ENCODE data around the gene CIART.
"Not testable (repeated sequence)": the region's sequence is repeated elsewhere in the genome, so short reads cannot be mapped to it uniquely, and the experiment has no call there.

CIART gene

DNA sequence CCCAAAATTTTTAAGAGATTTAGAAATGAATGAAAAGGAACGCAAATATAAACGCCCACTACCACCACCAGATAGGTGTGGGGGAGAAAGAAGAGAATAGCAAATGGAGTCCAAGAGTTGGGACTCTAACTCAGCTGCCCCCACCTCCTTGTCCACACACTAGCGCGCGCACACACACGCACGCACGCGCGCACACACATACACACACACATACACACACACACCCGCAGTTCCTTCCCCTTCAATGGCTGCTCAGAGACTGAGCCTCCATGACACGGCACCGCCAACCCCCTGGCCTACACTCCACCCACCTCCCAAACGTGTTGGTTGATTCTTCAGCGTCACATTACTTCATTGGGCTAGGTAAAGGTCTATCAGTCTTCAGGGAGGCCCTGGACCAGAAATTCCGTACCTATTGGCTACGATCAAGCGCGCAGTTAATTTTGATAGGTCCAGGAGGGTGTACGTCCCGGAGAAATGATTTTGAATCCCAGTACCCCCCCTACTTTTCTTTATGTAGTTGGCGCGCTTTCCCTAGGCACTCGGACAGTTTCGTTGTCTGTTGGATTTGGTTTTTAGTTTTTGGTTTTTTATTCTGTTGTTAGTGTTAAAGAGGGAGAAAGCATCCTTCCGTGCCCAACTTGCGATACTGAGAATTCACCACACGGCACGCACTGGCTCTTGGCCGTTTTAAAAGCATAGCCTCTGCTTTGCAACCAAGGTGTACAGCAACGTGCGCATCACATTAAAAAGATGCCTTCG, 46.3 kb upstream of the CIART start, which contains the start of gene ANP32E:
Gene ANP32E (minus strand): TSS at position 261 of the 762 bp plus-strand sequence. CDS start 326 bp downstream, outside the sequence.
- DNase-seq (ENCODE audit: low spot score): peak; percentile 99
- peak within 1 kb of the TSS; percentile 96 for H3K27ac ChIP-seq
- ChIA-PET POLR2A (ENCODE audit: low non-redundant PET) (no interaction called here), CTCF (no interaction called here)
- TF ChIP-seq, protein P1, sequence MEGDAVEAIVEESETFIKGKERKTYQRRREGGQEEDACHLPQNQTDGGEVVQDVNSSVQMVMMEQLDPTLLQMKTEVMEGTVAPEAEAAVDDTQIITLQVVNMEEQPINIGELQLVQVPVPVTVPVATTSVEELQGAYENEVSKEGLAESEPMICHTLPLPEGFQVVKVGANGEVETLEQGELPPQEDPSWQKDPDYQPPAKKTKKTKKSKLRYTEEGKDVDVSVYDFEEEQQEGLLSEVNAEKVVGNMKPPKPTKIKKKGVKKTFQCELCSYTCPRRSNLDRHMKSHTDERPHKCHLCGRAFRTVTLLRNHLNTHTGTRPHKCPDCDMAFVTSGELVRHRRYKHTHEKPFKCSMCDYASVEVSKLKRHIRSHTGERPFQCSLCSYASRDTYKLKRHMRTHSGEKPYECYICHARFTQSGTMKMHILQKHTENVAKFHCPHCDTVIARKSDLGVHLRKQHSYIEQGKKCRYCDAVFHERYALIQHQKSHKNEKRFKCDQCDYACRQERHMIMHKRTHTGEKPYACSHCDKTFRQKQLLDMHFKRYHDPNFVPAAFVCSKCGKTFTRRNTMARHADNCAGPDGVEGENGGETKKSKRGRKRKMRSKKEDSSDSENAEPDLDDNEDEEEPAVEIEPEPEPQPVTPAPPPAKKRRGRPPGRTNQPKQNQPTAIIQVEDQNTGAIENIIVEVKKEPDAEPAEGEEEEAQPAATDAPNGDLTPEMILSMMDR (conservative IDR thresholded peaks at IDR 0.05; ENCODE audit: low read depth): peak; percentile 47

DNA sequence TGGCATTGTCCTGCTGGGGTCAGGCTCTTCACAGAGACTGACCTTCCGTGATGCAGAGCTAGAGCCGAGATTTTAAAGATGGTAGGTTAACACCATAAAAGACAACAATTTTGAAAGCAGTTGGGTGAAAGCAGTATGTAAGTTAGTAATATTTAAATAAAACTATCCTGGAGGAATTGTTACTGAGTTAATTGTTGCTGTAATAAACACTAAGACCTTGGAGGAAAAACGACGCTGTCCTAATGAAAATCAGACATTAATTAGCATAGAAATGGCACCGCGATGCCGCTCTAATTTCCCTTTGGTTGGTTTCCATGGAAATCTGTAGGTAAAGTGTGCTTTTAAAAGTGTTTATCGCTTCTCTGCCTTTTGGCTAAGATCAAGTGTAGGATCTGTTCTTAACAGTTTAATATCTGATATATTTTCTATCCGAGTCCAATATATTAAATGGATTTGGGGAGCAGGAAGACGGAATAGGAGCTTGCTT, 45.7 kb upstream of the CIART start:
- CTCF ChIA-PET: no interaction called here
- DNase-seq (ENCODE audit: low spot score): no peak
- TF ChIP-seq, protein P1 (conservative IDR thresholded peaks at IDR 0.05; ENCODE audit: low read depth): 0 out of 2 replicates have a peak, but pooled peaks have one; percentile 11
- peak overlapping the region; percentile 96 for H3K27ac ChIP-seq
- POLR2A ChIA-PET (ENCODE audit: low non-redundant PET): no interaction called here

DNA sequence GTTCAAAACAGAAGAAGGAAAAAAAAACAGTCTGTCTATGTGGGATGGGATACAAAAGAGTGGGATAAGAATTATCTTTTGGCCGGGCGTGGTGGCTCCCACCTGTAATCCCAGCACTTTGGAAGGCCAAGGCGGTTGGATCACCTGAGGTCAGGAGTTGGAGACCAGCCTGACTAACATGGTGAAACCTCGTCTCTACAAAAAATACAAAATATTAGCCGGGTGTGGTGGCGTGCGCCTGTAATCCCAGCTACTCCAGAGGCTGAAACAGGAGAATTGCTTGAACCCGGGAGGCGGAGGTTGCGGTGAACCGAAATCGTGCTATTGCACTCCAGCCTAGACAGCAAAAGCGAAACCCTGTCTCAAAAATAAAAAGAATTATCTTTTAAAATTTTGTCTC, 45.2 kb upstream of the CIART start:
- peak overlapping the region; percentile 96 for H3K27ac ChIP-seq
- DNase-seq (ENCODE audit: low spot score); CTCF ChIA-PET; POLR2A ChIA-PET (ENCODE audit: low non-redundant PET): not testable (repeated sequence)

DNA sequence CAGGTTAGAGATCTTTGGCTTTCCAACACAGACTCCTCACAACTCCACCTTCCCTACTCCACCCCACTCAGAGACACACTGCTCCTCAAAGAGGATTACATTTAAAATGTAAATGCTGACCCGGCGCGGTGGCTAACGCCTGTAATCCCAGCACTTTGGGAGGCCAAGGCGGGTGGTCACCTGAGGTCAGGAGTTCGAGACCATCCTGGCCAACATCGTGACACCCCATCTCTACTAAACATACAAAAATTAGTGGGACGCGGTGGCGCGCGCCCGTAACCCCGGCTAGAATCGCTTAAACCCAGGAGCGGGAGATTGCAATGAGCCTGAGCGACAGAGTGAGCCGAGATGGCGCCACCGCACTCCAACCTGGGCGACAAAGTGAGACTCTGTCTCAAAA, 44.6 kb upstream of the CIART start:
- CTCF ChIA-PET: no interaction called here
- POLR2A ChIA-PET (ENCODE audit: low non-redundant PET): no interaction called here
- TF ChIP-seq, protein P1 (conservative IDR thresholded peaks at IDR 0.05; ENCODE audit: low read depth): no peak
- DNase-seq (ENCODE audit: low spot score): no peak
- no peak overlapping the region for H3K27ac ChIP-seq

DNA sequence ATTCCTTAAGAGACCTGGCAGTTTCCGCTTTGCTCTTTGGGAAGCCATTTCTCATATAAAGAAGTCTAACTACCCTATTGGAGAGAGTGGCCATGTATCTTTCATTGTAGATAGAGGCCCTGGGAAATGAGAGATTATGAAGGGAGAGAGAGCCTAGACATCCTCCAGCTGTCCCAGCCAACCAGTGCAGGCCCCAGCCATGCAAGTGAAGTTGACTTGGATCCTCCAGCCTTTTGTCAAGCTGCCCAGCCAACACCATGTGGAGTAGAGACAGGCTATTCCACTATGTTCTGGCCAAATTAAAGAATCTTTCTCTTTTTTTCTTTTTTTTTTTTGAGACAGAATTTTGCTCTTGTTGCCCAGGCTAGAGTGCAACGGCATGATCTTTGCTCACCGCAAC, 39.4 kb upstream of the CIART start:
- ChIA-PET CTCF (no interaction called here), POLR2A (ENCODE audit: low non-redundant PET) (no interaction called here)
- DNase-seq (ENCODE audit: low spot score): no peak
- TF ChIP-seq, protein P1 (conservative IDR thresholded peaks at IDR 0.05; ENCODE audit: low read depth): no peak
- no peak overlapping the region for H3K27ac ChIP-seq

DNA sequence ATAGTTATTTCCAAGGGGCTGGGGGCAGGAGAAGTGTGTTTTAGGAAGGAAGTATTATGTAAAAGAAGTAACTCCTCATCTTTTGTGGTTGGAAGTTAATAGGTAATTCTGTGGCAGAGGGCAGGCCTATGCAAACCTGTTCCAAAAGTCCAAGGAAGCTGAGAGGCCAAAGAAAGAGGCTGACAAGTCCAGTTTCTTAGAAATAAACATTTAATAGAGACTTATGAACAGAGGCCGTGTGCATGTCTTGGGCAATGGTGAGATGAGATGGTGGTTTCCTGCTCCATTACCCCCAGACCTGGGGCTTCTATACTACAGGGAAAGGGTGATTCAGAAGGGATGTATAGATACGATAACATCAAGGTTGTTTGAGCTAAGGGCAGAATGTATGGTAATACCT, 32.4 kb upstream of the CIART start:
- TF ChIP-seq, protein P1 (conservative IDR thresholded peaks at IDR 0.05; ENCODE audit: low read depth): no peak
- no peak for DNase-seq (ENCODE audit: low spot score)
- no peak overlapping the region for H3K27ac ChIP-seq
- POLR2A ChIA-PET (ENCODE audit: low non-redundant PET): no interaction called here
- CTCF ChIA-PET: no interaction called here

DNA sequence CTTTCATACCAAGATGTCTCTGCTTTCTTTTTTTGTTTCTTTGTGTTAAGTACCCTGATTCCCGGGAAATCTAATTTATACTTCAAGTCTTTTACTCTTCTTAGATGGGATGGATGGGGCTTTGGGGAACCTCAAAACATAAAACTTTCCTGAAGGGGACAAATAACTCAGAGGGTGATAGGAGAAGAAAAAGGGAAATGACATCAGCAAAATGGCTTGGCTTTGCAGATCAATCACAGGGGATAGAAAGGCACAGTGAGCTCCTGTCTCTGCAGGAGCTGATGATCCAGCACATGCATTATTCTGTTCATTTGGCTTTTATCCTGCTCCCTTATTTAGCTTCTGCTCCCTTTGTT, 26.2 kb upstream of the CIART start:
- DNase-seq (ENCODE audit: low spot score): no peak
- TF ChIP-seq, protein P1 (conservative IDR thresholded peaks at IDR 0.05; ENCODE audit: low read depth): no peak; the same call in 1 of the 2 replicates

More for the DNA sequence above, 26.2 kb upstream of the CIART start:
- POLR2A ChIA-PET (ENCODE audit: low non-redundant PET): no interaction called here
- CTCF ChIA-PET: interaction anchor here (0.7 to 2.7 kb wide), 6 partner anchors 11 to 51 kb away, joined by 3 to 21 read pairs (median 4); partner anchors contain the start of gene CIART
- H3K27ac ChIP-seq: peak overlapping the region; percentile 63; the same call in 1 of the 2 replicates

All from RWPE1 (cell line).